ENCODE data around the gene CCND1.

Gene CCND1

DNA sequence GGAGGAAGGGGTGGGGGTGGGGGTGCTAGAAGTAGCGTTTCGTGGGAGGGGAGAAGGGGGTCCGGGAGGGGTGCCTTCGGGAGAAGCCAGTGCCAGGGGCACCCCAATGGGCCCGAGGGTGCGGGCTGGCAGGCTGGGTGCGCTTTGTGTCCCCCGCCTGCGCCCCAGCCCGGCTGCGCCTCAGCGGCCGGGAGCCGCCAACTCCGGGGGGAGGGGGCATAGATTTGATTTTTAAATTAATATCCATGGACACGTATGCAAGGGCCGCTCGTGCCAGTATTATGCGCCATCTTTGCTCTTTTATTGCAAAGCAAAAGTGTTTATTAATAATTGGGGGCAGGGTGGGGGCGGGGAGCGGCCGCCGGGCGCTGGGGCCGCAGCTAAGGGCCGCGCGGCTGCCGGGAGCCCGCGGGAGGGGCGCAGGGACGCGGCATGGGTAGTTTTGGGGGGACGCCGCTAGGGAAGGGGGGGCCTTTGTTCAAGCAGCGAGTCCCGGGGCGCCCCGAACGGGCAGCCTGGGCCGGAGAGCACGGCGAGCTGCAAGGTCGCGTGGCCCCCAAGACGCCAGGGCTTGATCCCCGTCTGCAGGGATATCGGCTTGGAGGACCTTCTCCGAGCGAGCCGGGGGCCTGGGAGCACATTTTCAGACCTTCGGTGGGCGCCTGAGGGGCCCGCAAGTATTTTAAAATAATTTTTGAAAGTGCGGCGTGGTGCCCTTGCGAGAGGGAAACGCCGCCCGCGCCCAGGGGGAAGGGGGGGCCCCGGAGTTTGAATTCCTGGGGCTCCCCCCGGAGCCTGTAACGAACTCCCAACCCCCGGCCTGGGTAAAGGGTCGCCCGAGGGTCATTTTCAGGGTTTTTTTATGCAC is 959 bp downstream of the CCND1 start:
- no peak for DNase-seq

- no peak for DNase-seq
Observed at GRCh38 chr11:69642549-69642912, 1.6 kb downstream of the CCND1 start.

GRCh38 chr11:69642913-69643632 is 2.1 kb downstream of the CCND1 start:
- DNase-seq: peak; percentile 70

DNA sequence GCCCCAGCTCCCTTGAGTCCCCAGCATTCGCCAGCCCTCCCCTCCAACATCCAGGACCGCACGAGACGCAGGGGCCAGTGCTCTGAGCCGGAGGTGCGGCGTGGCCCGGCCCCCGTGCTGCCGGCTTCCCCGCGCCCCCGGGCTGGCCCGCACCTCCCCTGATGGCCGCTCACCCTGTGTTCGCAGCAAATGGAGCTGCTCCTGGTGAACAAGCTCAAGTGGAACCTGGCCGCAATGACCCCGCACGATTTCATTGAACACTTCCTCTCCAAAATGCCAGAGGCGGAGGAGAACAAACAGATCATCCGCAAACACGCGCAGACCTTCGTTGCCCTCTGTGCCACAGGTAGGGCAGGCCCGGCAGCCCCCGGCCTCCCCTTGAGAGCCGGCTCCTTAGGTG is 2.7 kb downstream of the CCND1 start:
- no peak for DNase-seq

GRCh38 chr11:69644071-69644961 is 3.4 kb downstream of the CCND1 start:
- no peak for DNase-seq

DNA sequence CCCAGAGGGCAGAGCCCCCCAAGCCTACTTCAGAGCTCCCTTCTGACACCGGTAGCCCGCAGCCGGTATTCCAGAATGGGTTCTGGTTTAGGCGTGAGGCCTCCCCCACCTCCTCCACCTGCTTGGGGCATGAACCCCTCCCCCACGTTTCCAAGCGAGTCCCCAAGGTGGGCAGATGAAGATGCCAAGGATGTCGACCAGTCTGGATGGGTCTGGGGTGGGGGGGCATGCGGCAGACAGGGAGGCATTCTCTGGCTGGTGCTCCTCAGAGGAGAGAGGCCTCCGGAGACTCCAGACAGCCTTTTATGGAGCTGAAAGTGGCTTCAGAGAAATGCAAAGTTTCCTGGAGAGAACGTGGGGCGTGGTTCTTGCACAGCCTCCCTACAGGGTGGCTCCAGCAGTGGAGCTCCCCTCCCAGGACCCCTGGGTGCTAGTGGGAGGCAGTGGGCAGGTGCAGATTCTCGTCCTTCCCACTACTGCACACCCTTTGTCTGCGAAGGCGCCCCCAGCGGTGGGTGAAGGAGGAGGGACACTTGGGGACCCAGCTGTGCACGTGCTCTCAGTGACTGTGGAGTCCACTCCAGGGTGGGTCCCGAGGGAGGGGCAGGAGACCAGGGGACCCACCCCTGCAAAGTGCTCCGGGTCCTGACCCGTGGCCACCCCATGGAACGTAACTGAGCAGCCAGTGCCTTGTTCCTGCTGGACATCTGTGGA is 4.2 kb downstream of the CCND1 start:
- DNase-seq: no peak

- no peak for DNase-seq
Observed at GRCh38 chr11:69645801-69646492, 5.0 kb downstream of the CCND1 start.

- no peak for DNase-seq
Observed at GRCh38 chr11:69646493-69647389, 5.8 kb downstream of the CCND1 start.

DNA sequence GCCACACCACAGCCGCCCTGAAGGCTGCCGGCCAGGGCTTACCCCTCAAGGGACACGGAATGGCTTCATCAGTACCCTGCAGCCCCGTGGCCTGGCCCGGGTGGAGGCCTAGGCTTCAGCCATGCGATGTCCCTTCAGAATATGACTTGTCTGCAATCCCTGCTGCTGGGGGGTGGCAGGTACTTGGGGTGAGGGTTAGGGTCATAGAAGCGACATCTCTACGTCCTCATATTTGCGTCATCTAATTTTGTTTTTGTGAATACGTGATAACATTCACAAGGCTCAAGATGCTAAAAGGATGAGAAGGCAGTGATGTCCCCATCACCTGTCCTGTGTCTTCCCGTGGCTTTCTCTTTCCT is 6.4 kb downstream of the CCND1 start:
- DNase-seq: no peak

DNA sequence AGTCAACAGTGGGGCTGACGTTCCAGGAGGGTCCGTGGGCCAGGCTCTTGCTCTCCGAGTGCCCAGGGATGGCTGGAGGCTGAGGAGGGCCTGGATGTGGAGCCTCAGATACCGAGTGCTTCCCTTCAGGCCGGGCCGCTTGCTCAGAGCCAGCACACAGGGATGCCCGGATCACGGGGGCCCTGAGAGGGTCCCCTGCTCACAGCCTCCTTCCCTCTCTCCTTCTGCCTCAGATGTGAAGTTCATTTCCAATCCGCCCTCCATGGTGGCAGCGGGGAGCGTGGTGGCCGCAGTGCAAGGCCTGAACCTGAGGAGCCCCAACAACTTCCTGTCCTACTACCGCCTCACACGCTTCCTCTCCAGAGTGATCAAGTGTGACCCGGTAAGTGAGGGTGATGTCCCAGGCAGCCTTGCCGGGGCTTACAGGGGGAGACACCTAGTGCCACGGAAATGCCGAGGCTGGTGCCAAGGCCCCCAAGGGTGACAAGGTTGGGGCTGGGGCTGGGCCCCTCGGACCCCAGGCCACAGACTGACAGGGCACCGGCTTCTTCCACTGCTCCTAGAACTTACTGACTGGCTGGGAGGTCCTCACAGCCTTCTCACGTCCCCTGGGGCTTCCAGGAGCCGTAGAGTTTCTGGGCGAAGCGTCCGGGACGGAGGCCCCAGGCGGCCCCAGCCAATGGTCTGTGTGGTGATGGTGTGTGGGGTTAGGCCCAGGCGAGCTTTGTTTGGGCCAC is 7.0 kb downstream of the CCND1 start:
- DNase-seq: no peak

DNA sequence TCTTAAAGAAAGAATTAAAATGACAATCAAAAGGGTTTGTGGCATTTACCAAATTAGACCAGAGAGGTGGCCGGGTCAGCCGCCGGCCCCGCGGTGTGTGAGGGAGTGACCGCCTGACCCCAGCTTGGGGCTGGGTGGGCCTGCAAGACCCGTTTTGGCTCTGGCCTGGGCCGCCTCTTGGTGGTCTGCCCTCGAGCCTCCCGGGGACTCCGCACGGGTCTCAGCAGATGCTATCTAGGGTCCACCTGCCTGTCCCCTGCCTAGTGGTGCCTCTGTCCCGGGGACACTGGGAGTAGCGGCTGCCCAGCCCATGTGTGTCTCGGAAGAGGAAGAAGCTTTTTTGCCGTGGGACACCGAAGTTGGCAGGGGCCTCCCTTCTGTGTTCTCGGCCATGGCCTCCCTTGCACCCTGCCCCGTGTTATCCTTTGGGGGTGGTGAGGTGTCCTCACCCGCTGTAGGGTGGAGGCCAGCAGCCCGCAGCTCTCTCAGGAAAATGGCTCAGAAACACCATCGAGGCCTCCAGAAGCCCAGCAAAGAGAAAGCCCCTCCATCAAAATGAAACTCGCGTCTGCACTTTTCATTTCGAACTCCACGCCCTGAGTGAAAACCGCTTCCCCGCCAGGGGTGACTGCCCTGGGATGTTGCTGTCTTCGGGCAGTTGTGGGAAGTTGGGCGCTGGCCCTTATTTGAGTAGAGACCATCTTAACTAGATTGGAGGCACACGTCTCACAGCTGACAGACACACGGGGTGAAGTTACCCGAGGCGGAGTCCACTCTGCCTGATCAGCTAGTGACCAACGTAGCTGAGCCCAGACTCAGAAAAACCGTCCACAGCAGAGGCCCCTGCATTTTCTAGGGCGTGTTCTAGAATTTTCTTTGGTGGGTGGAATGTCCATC is 8.0 kb downstream of the CCND1 start:
- DNase-seq: no peak

- DNase-seq: no peak
Observed at GRCh38 chr11:69649576-69649900, 8.6 kb downstream of the CCND1 start.

GRCh38 chr11:69650081-69650831 is 9.3 kb downstream of the CCND1 start:
- DNase-seq: no peak

DNA sequence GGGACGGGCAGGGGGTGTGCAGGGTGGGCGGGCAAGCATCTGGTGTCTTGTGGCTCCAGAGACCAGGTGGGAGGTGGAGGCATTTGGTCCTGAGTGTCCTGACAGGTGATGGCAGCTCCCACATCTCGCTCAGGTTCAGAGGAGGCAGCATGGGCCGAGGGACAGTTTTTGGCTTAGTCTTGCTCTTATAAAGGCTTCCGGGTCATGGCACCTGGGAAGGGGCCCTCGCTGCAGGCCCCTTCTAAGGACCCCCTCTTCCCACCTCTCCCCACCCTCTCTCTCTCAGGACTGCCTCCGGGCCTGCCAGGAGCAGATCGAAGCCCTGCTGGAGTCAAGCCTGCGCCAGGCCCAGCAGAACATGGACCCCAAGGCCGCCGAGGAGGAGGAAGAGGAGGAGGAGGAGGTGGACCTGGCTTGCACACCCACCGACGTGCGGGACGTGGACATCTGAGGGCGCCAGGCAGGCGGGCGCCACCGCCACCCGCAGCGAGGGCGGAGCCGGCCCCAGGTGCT is 9.9 kb downstream of the CCND1 start:
- no peak for DNase-seq

- no peak for DNase-seq
Observed at GRCh38 chr11:69651834-69652620, 11.1 kb downstream of the CCND1 start.

DNA sequence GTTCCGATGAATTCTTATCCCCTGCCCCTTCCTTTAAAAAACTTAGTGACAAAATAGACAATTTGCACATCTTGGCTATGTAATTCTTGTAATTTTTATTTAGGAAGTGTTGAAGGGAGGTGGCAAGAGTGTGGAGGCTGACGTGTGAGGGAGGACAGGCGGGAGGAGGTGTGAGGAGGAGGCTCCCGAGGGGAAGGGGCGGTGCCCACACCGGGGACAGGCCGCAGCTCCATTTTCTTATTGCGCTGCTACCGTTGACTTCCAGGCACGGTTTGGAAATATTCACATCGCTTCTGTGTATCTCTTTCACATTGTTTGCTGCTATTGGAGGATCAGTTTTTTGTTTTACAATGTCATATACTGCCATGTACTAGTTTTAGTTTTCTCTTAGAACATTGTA is 12.0 kb downstream of the CCND1 start:
- DNase-seq: no peak

- no peak for DNase-seq
Observed at GRCh38 chr11:69653406-69653960, 12.5 kb downstream of the CCND1 start.

All from T-helper 9 cell (primary cell).